T1000 (cell line): Measurements from ENCODE around the gene VNN1.

ENCODE experiments used
- DNase-seq: peaks from one replicate; lab custom pipeline; 2025; ENCODE audit warnings: mixed read lengths; lab: John Stamatoyannopoulos, UW

The VNN1 gene

GRCh38 chr6:132713352-132714134 lies at the start of gene VNN1:
Gene VNN1, minus strand, starts transcription at chr6:132714055. Its CDS starts 20 bp downstream, at chr6:132714035.
- no peak for DNase-seq

GRCh38 chr6:132763269-132763668 lies 49.4 kb upstream of the VNN1 start:
- no peak for DNase-seq

GRCh38 chr6:132760256-132760655 lies 46.4 kb upstream of the VNN1 start:
- no peak for DNase-seq

- no peak for DNase-seq
Observed at GRCh38 chr6:132758689-132759088, 44.8 kb upstream of the VNN1 start.

GRCh38 chr6:132752255-132752654 lies 38.4 kb upstream of the VNN1 start:
- DNase-seq, result no peak

GRCh38 chr6:132751828-132752227 lies 38.0 kb upstream of the VNN1 start:
- DNase-seq, result no peak

- DNase-seq, result no peak
Observed at GRCh38 chr6:132751306-132751705, 37.5 kb upstream of the VNN1 start.

GRCh38 chr6:132750455-132751248 lies 36.8 kb upstream of the VNN1 start:
- DNase-seq, result no peak

GRCh38 chr6:132749111-132749510 lies 35.3 kb upstream of the VNN1 start:
- no peak for DNase-seq

- DNase-seq, result no peak
Observed at GRCh38 chr6:132748446-132748845, 34.6 kb upstream of the VNN1 start.

- DNase-seq, result no peak
Observed at GRCh38 chr6:132746048-132746447, 32.2 kb upstream of the VNN1 start.

- no peak for DNase-seq
Observed at GRCh38 chr6:132742495-132742894, 28.6 kb upstream of the VNN1 start.

- no peak for DNase-seq
Observed at GRCh38 chr6:132741281-132741680, 27.4 kb upstream of the VNN1 start.

GRCh38 chr6:132736239-132736638 lies 22.4 kb upstream of the VNN1 start:
- no peak for DNase-seq

GRCh38 chr6:132734694-132735236 lies 20.9 kb upstream of the VNN1 start:
- no peak for DNase-seq

- DNase-seq, result no peak
Observed at GRCh38 chr6:132733814-132734213, 20.0 kb upstream of the VNN1 start.

- no peak for DNase-seq
Observed at GRCh38 chr6:132733283-132733682, 19.4 kb upstream of the VNN1 start.

- no peak for DNase-seq
Observed at GRCh38 chr6:132731086-132731485, 17.2 kb upstream of the VNN1 start.

- no peak for DNase-seq
Observed at GRCh38 chr6:132730560-132730959, 16.7 kb upstream of the VNN1 start.

- no peak for DNase-seq
Observed at GRCh38 chr6:132728616-132729015, 14.8 kb upstream of the VNN1 start.

- DNase-seq, result no peak
Observed at GRCh38 chr6:132726608-132726975, 12.7 kb upstream of the VNN1 start.

GRCh38 chr6:132725947-132726607 lies 12.2 kb upstream of the VNN1 start:
- no peak for DNase-seq

GRCh38 chr6:132725471-132725870 lies 11.6 kb upstream of the VNN1 start:
- DNase-seq, result no peak
